IMR-90 (cell line): ENCODE data around the gene LRRC8E.

Source experiments
- BHLHE40 ChIP-seq: fragments of 150-350 bp; IDR thresholded peaks from 2 replicates; pipeline ENCODE4 v1.6.1; 2016; ENCODE audit warnings: mild to moderate bottlenecking, low read depth, low read length
- CHD1 ChIP-seq: IDR thresholded peaks from 2 replicates; pipeline ENCODE4 v1.6.1; 2012; ENCODE audit warnings: low read depth, low read length, improper control_type of control experiment
- CTCF ChIP-seq: conservative IDR thresholded peaks from 2 replicates; pipeline ENCODE4 v1.5.1; 2012; ENCODE audit warnings: mild to moderate bottlenecking, low read depth, low read length, improper control_type of control experiment
- ELK1 ChIP-seq: fragments of 150-350 bp; IDR thresholded peaks from 2 replicates; pipeline ENCODE4 v1.6.1; 2016; ENCODE audit warnings: low read depth, mild to moderate bottlenecking, low read length, moderate library complexity, borderline replicate concordance
- POLR2A ChIP-seq: IDR thresholded peaks from 2 replicates; pipeline ENCODE4 v1.6.1; 2012; ENCODE audit warnings: mild to moderate bottlenecking, low read depth, low read length
- RAD21 ChIP-seq: IDR thresholded peaks from 2 replicates; pipeline ENCODE4 v1.6.1; 2012; ENCODE audit warnings: low read length, improper control_type of control experiment
- RCOR1 ChIP-seq: IDR thresholded peaks from 2 replicates; pipeline ENCODE4 v1.6.1; 2012; ENCODE audit warnings: mild to moderate bottlenecking, low read length, improper control_type of control experiment; ENCODE audit not compliant: insufficient replicate concordance
- RFX5 ChIP-seq: IDR thresholded peaks from 2 replicates; pipeline ENCODE4 v1.8.0; 2012; ENCODE audit warnings: low read depth, mild to moderate bottlenecking, low read length, moderate library complexity

GRCh38 chr19:7852851-7853769 lies 35.2 kb upstream of the LRRC8E start:
- no peak for TF ChIP-seq POLR2A
- TF ChIP-seq CTCF, result peak; percentile 82
- no peak for TF ChIP-seq CHD1
- TF ChIP-seq RCOR1, result no peak
- no peak for TF ChIP-seq BHLHE40
- peak; percentile 78 for TF ChIP-seq RAD21
- no peak for TF ChIP-seq RFX5
- TF ChIP-seq ELK1, result no peak
